Duodenal mucosa (tissue), 2 donors: ENCODE data around the gene FLT3LG.
"Not testable (repeated sequence)": the region's sequence is repeated elsewhere in the genome, so short reads cannot be mapped to it uniquely, and the experiment has no call there.

ENCODE experiments used
- H3K27ac ChIP-seq: one replicate; pipeline ENCODE4 v1.7.0; 2013; ENCODE audit warnings: low read depth, low read length
- H3K27me3 ChIP-seq, 2 donors: one replicate each; pipeline ENCODE4 v1.7.0; 2013; ENCODE audit warnings: low read length in 2 of 2, control low read depth in 1 of 2; ENCODE audit not compliant: insufficient read depth in 2 of 2, control insufficient read depth in 1 of 2
- H3K36me3 ChIP-seq, 2 donors: one replicate each; pipeline ENCODE4 v1.7.0; 2013; ENCODE audit warnings: low read length in 2 of 2, control low read depth in 1 of 2; ENCODE audit not compliant: insufficient read depth in 2 of 2, control insufficient read depth in 1 of 2
- H3K4me1 ChIP-seq, 2 donors: one replicate each; pipeline ENCODE4 v1.7.0; 2013; ENCODE audit warnings: low read length in 2 of 2, control low read depth in 1 of 2; ENCODE audit not compliant: insufficient read depth in 2 of 2, control insufficient read depth in 1 of 2
- H3K4me3 ChIP-seq, 2 donors: one replicate each; pipeline ENCODE4 v1.7.0; 2013; ENCODE audit warnings: low read length in 2 of 2, low read depth in 1 of 2
- H3K9ac ChIP-seq, 2 donors: one replicate each; pipeline ENCODE4 v1.7.0; 2013; ENCODE audit warnings: low read length in 2 of 2, low read depth in 1 of 2
- H3K9me3 ChIP-seq, 2 donors: one replicate each; pipeline ENCODE4 v1.7.0; 2013; ENCODE audit warnings: low read length in 2 of 2, control low read depth in 1 of 2; ENCODE audit not compliant: control insufficient read depth in 1 of 2

FLT3LG gene

GRCh38 chr19:49459388-49459787 is 14.6 kb upstream of the FLT3LG start:
- Histone ChIP-seq H3K9me3 (no peaks in the 10 kb centered on the region), H3K27ac (no peak overlapping the region), H3K9ac (no peak overlapping the region), H3K4me3 (no peak overlapping the region), H3K36me3 (peaks cover 3 to 18% of the 10 kb centered on the region in 2 donors), H3K4me1 (peaks cover 1 to 7% of the 10 kb centered on the region in 2 donors), H3K27me3 (no peaks in the 10 kb centered on the region)

- H3K9ac ChIP-seq, H3K27ac ChIP-seq, H3K9me3 ChIP-seq, H3K27me3 ChIP-seq, H3K4me3 ChIP-seq, H3K4me1 ChIP-seq: not testable (repeated sequence)
- H3K36me3 ChIP-seq, result peaks cover 7 to 27% of the 10 kb centered on the region in 2 donors
Observed at GRCh38 chr19:49461130-49461529, 12.9 kb upstream of the FLT3LG start.

- peaks cover 0 to 6% of the 10 kb centered on the region in 2 donors for H3K4me1 ChIP-seq
- no peaks in the 10 kb centered on the region for H3K9me3 ChIP-seq
- H3K27ac ChIP-seq, result no peak overlapping the region
- no peaks in the 10 kb centered on the region for H3K27me3 ChIP-seq
- no peak overlapping the region for H3K4me3 ChIP-seq
- no peak overlapping the region for H3K9ac ChIP-seq
- peaks cover 7 to 30% of the 10 kb centered on the region in 2 donors for H3K36me3 ChIP-seq
Observed at GRCh38 chr19:49461656-49462055, 12.4 kb upstream of the FLT3LG start.

GRCh38 chr19:49462492-49462891 is 11.5 kb upstream of the FLT3LG start:
- Histone ChIP-seq H3K9me3 (no peaks in the 10 kb centered on the region), H3K27me3 (no peaks in the 10 kb centered on the region), H3K36me3 (peaks cover 7 to 35% of the 10 kb centered on the region in 2 donors), H3K4me3 (no peak overlapping the region), H3K9ac (no peak overlapping the region), H3K27ac (no peak overlapping the region), H3K4me1 (peaks cover 0 to 6% of the 10 kb centered on the region in 2 donors)

GRCh38 chr19:49463960-49464740 is 9.9 kb upstream of the FLT3LG start:
- Histone ChIP-seq H3K4me3 (no peak overlapping the region), H3K36me3 (peaks cover 7 to 35% of the 10 kb centered on the region in 2 donors), H3K4me1 (no peaks in the 10 kb centered on the region), H3K27me3 (no peaks in the 10 kb centered on the region), H3K9ac (no peak overlapping the region), H3K27ac (no peak overlapping the region), H3K9me3 (no peaks in the 10 kb centered on the region)

GRCh38 chr19:49465371-49465770 is 8.6 kb upstream of the FLT3LG start:
- no peak overlapping the region for H3K4me3 ChIP-seq
- peaks cover 2 to 4% of the 10 kb centered on the region in 2 donors for H3K4me1 ChIP-seq
- no peaks in the 10 kb centered on the region for H3K27me3 ChIP-seq
- H3K9ac ChIP-seq, result no peak overlapping the region
- no peak overlapping the region for H3K27ac ChIP-seq
- H3K36me3 ChIP-seq, result peaks cover 7 to 37% of the 10 kb centered on the region in 2 donors
- H3K9me3 ChIP-seq, result no peaks in the 10 kb centered on the region

- H3K27ac ChIP-seq, result no peak overlapping the region
Observed at GRCh38 chr19:49468199-49468598, 5.8 kb upstream of the FLT3LG start.

GRCh38 chr19:49468746-49469447 is 5.1 kb upstream of the FLT3LG start:
- Histone ChIP-seq H3K27ac (peak overlapping the region; percentile 42), H3K4me3 (no peak overlapping the region), H3K9me3 (no peaks in the 10 kb centered on the region), H3K36me3 (peaks cover 4 to 27% of the 10 kb centered on the region in 2 donors), H3K9ac (no peak overlapping the region), H3K4me1 (peaks cover 8 to 10% of the 10 kb centered on the region in 2 donors), H3K27me3 (no peaks in the 10 kb centered on the region)

More at GRCh38 chr19:49468199-49468598, 5.8 kb upstream of the FLT3LG start:
- Histone ChIP-seq H3K9ac (no peak overlapping the region), H3K9me3 (no peaks in the 10 kb centered on the region), H3K4me1 (peaks cover 5 to 8% of the 10 kb centered on the region in 2 donors), H3K27me3 (no peaks in the 10 kb centered on the region), H3K36me3 (peaks cover 4 to 29% of the 10 kb centered on the region in 2 donors), H3K4me3 (no peak overlapping the region)

GRCh38 chr19:49469828-49470614 is 4.0 kb upstream of the FLT3LG start:
- H3K27me3 ChIP-seq, result no peaks in the 10 kb centered on the region
- H3K36me3 ChIP-seq, result peaks cover 0 to 17% of the 10 kb centered on the region in 2 donors
- no peak overlapping the region for H3K4me3 ChIP-seq
- H3K9me3 ChIP-seq, result no peaks in the 10 kb centered on the region
- peak overlapping the region; percentile 56 for H3K27ac ChIP-seq
- H3K4me1 ChIP-seq, result peaks cover 8 to 13% of the 10 kb centered on the region in 2 donors
- no peak overlapping the region for H3K9ac ChIP-seq

GRCh38 chr19:49470615-49470978 is 3.4 kb upstream of the FLT3LG start:
- Histone ChIP-seq H3K27me3 (no peaks in the 10 kb centered on the region), H3K9ac (no peak overlapping the region), H3K4me1 (peaks cover 8 to 13% of the 10 kb centered on the region in 2 donors), H3K9me3 (no peaks in the 10 kb centered on the region), H3K36me3 (peaks cover 0 to 16% of the 10 kb centered on the region in 2 donors), H3K27ac (no peak overlapping the region), H3K4me3 (no peak overlapping the region)
